H1 (cell line): Measurements from ENCODE around the gene LAIR1.

ENCODE experiments used
- ASH2L ChIP-seq: fragments of 200-600, 300-600 bp; sonication (generic); IDR thresholded peaks from one replicate; pipeline ENCODE4 v1.7.1; 2017; ENCODE audit warnings: low read length
- E2F6 ChIP-seq: IDR thresholded peaks from 2 replicates; pipeline ENCODE4 v1.6.1; 2012; ENCODE audit warnings: inconsistent platforms
- JUND ChIP-seq: IDR thresholded peaks from 2 replicates; pipeline ENCODE4 v1.6.1; 2011; ENCODE audit warnings: mild to moderate bottlenecking, improper control_type of control experiment, low read length
- RBBP5 ChIP-seq: IDR thresholded peaks from 2 replicates; pipeline ENCODE4 v1.7.1; 2012; ENCODE audit warnings: low read depth, mild to moderate bottlenecking, inconsistent platforms, low read length, moderate library complexity, borderline replicate concordance
- RFX5 ChIP-seq: IDR thresholded peaks from 2 replicates; pipeline ENCODE4 v1.6.1; 2011; ENCODE audit warnings: low read depth, low read length, improper control_type of control experiment, borderline replicate concordance
- SAP30 ChIP-seq: fragments of 300-600 bp; sonication (generic); IDR thresholded peaks from 2 replicates; pipeline ENCODE4 v1.7.1; 2012; ENCODE audit warnings: low read length, moderate library complexity, mild to moderate bottlenecking, inconsistent platforms; ENCODE audit not compliant: insufficient read depth, insufficient replicate concordance
- ZNF274 ChIP-seq: IDR thresholded peaks from 2 replicates; pipeline ENCODE4 v1.7.0; 2012; ENCODE audit warnings: low read length, borderline replicate concordance; ENCODE audit errors: extremely low read depth
- TF ChIP-seq, protein P1 (sequence below), 3 experiments: IDR thresholded peaks; 1 replicate in 2 of 3; 2 replicates in 1 of 3; pipeline versions ENCODE4 v1.5.1 to v1.6.1; 2011; ENCODE audit warnings: low read length in 3 of 3, mild to moderate bottlenecking in 3 of 3, inconsistent platforms in 2 of 3, low read depth in 1 of 3, moderate library complexity in 1 of 3; ENCODE audit not compliant: insufficient read depth in 1 of 3; ENCODE audit errors: control extremely low read depth in 1 of 3

DNA sequence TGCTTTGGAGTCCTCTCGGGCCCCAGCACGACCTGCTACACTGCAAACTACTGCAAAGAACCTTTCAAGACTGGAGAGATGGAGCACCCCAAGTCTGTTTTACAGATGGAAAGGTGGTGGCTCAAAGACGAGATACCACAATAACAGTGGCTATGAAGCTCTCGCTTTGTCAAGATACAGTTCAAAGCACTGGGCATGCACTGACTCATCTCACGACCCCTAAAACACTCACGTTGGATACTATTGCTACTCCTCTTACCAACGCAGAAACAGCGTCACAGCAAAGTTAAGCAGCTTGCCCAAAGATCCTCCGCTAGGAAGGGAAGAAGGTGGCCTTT is 24.0 kb upstream of the LAIR1 start:
- TF ChIP-seq JUND (no peak), RFX5 (no peak), SAP30 (no peak), ZNF274 (no peak), E2F6 (no peak), ASH2L (no peak), RBBP5 (no peak)
- TF ChIP-seq, protein P1, sequence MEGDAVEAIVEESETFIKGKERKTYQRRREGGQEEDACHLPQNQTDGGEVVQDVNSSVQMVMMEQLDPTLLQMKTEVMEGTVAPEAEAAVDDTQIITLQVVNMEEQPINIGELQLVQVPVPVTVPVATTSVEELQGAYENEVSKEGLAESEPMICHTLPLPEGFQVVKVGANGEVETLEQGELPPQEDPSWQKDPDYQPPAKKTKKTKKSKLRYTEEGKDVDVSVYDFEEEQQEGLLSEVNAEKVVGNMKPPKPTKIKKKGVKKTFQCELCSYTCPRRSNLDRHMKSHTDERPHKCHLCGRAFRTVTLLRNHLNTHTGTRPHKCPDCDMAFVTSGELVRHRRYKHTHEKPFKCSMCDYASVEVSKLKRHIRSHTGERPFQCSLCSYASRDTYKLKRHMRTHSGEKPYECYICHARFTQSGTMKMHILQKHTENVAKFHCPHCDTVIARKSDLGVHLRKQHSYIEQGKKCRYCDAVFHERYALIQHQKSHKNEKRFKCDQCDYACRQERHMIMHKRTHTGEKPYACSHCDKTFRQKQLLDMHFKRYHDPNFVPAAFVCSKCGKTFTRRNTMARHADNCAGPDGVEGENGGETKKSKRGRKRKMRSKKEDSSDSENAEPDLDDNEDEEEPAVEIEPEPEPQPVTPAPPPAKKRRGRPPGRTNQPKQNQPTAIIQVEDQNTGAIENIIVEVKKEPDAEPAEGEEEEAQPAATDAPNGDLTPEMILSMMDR (IDR thresholded peaks at IDR 0.05; ENCODE audit: control extremely low read depth in 1 of 3, insufficient read depth in 1 of 3, low read depth in 1 of 3, low read length in 3 of 3), result no peak
